HepG2 (cell line): ENCODE measurements around the gene LOXL3. TPM values are rescaled to one million over a fixed set of nuclear protein-coding genes. Genes with fewer than 3 reads are reported as not detected.

Experiments used
- FLYWCH1 ChIP-seq: sonication (generic); formaldehyde crosslinking; IDR thresholded peaks from 2 replicates; pipeline ENCODE4 v1.8.1; 2023; ENCODE audit warnings: mild to moderate bottlenecking, missing genetic modification reagents
- GABPB1 ChIP-seq: IDR thresholded peaks from 2 replicates; pipeline ENCODE4 v1.6.1; 2016; ENCODE audit warnings: mild to moderate bottlenecking, missing genetic modification reagents, moderate library complexity, missing compliant biosample characterization
- GATA4 ChIP-seq: sonication (generic); IDR thresholded peaks from 2 replicates; pipeline ENCODE4 v1.6.1; 2016; ENCODE audit warnings: antibody characterized with exemption, low read depth, borderline replicate concordance
- MATR3 ChIP-seq: sonication (generic); formaldehyde crosslinking; IDR thresholded peaks from 2 replicates; pipeline ENCODE4 v1.4.0; 2020; ENCODE audit warnings: missing genetic modification reagents
- POLR2A ChIP-seq, 2 experiments: IDR thresholded peaks; 2 replicates each; pipeline ENCODE4 v1.6.1; 2011; ENCODE audit warnings: low read depth in 2 of 2, low read length in 2 of 2, mild to moderate bottlenecking in 1 of 2, moderate library complexity in 1 of 2; ENCODE audit not compliant: insufficient read depth in 1 of 2
- RFXANK ChIP-seq: IDR thresholded peaks from 2 replicates; pipeline ENCODE4 v1.6.1; 2016
- SMARCE1 ChIP-seq: fragments of 450-650 bp; IDR thresholded peaks from 2 replicates; pipeline ENCODE4 v1.6.1; 2017; ENCODE audit warnings: borderline replicate concordance
- SMYD3 ChIP-seq: sonication (generic); formaldehyde crosslinking; IDR thresholded peaks from 2 replicates; pipeline ENCODE4 v1.8.1; 2023; ENCODE audit warnings: mild to moderate bottlenecking, missing genetic modification reagents
- TARDBP ChIP-seq: sonication (generic); formaldehyde crosslinking; IDR thresholded peaks from 2 replicates; pipeline ENCODE4 v1.8.0; 2022; ENCODE audit warnings: mild to moderate bottlenecking, missing genetic modification reagents
- TMF1 ChIP-seq: sonication (generic); formaldehyde crosslinking; IDR thresholded peaks from 2 replicates; pipeline ENCODE4 v1.8.1; 2022; ENCODE audit warnings: low read depth, missing genetic modification reagents
- ZFP37 ChIP-seq: sonication (generic); formaldehyde crosslinking; IDR thresholded peaks from 2 replicates; pipeline ENCODE4 v1.4.0; 2020; ENCODE audit warnings: missing genetic modification reagents, borderline replicate concordance
- ZMYM3 ChIP-seq: sonication (generic); formaldehyde crosslinking; IDR thresholded peaks from 2 replicates; pipeline ENCODE4 v1.5.1; 2020; ENCODE audit warnings: mild to moderate bottlenecking, missing genetic modification reagents
- ZNF770 ChIP-seq: sonication (generic); formaldehyde crosslinking; IDR thresholded peaks from 2 replicates; pipeline ENCODE4 v1.5.0; 2020; ENCODE audit warnings: mild to moderate bottlenecking, missing genetic modification reagents
- polyA plus RNA-seq, 8 experiments: library from polyadenylated mRNA; depleted of rRNA in 3 of 8; stranded (reverse) in 7 of 8; unstranded in 1 of 8; fragments of >200 nt; fragmentation: Illumina TruSeq in 4 of 8; extraction: Trizol in 4 of 8; gene quantifications; 2 replicates each; pipeline versions ENCODE4 v1.2.1 to v1.2.3, GENCODE V29; 2011 to 2016; ENCODE audit warnings: low read depth in 4 of 8, missing spikeins in 1 of 8, mixed read lengths in 1 of 8; ENCODE audit not compliant: insufficient read depth in 1 of 8
- total RNA-seq, 5 experiments: library from RNA; depleted of rRNA; stranded (reverse); fragments of >200 nt; fragmentation: Illumina TruSeq; extraction: Trizol; gene quantifications; 2 replicates each; pipeline ENCODE4 v1.2.3, GENCODE V29; 2016; ENCODE audit warnings: low read depth in 1 of 5
- TF ChIP-seq, protein P1 (sequence below): sonication (generic); formaldehyde crosslinking; IDR thresholded peaks from 2 replicates; pipeline ENCODE4 v1.5.0; 2020; ENCODE audit warnings: missing genetic modification reagents
- TF ChIP-seq, protein P2 (sequence below): sonication (generic); formaldehyde crosslinking; IDR thresholded peaks from one replicate; pipeline ENCODE4 v1.5.1; 2020; ENCODE audit warnings: mild to moderate bottlenecking, missing genetic modification reagents; ENCODE audit errors: not compliant biosample characterization
- TF ChIP-seq, protein P3 (sequence below): sonication (generic); formaldehyde crosslinking; IDR thresholded peaks from 2 replicates; pipeline ENCODE4 v1.4.0; 2020; ENCODE audit warnings: missing genetic modification reagents, mild to moderate bottlenecking, borderline replicate concordance

Gene LOXL3
- total and polyA plus RNA-seq, 2 of the 13 experiments (the other 11 are each of a cell fraction or from before 2014, with no cell fraction given): 0.55 to 6.5 TPM

DNA sequence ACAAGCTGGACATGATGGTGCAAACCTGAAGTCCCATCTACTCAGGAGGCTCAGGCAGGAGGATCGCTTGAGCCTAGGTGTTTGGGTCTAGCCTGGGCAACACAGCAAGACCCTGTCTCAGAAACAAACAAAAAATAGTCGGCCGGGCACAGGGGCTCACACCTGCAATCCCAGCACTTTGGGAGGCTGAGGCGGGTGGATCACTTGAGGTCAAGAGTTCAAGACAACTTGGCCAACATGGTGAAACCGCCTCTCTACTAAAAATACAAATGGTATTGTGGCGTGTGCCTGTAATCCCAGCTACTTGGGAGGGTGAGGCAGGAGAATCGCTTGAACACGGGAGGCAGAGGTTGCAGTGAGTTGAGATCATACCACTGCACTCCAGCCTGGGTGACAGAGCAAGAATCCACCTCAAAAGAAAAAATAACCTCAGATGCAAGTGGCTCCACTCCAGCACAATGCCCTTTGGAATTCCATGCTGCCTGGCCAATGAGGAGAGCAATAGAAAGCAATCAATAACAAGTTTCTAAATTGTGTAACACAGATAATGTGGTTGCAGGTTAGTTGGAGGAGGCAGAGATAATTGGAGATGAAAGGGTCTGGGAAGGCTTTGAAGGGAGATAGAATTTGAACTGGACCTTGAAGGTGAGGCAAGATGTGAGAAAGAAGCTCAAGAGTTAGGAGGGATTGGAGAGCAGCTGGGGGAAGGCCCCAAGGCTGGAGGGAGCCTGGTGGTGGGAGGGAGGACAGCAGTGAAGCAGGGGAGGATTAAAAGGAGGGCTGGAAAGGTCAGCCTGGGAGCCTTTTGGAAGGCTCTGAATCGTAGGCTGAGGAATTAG, 64.9 kb downstream of the LOXL3 start (continued):
- no peak for TF ChIP-seq MATR3 (CRISPR knock-in tag)
- TF ChIP-seq ZMYM3 (CRISPR knock-in tag): peak; percentile 72
- TF ChIP-seq, protein P1, sequence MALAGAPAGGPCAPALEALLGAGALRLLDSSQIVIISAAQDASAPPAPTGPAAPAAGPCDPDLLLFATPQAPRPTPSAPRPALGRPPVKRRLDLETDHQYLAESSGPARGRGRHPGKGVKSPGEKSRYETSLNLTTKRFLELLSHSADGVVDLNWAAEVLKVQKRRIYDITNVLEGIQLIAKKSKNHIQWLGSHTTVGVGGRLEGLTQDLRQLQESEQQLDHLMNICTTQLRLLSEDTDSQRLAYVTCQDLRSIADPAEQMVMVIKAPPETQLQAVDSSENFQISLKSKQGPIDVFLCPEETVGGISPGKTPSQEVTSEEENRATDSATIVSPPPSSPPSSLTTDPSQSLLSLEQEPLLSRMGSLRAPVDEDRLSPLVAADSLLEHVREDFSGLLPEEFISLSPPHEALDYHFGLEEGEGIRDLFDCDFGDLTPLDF (CRISPR knock-in tag): no peak
- peak; percentile 81; the same call in 1 of the 2 replicates for TF ChIP-seq GATA4
- TF ChIP-seq POLR2A (IDR thresholded peaks at IDR 0.05; ENCODE audit: insufficient read depth in 1 of 2, low read depth in 2 of 2, low read length in 2 of 2): peak; percentile 28 to 65; a peak in 1 of 4 replicates
- TF ChIP-seq SMYD3 (CRISPR knock-in tag): peak; percentile 68; the same call in 1 of the 2 replicates
- no peak; the same call in 1 of the 2 replicates for TF ChIP-seq GABPB1 (CRISPR knock-in tag)
- TF ChIP-seq FLYWCH1 (CRISPR knock-in tag): no peak
- no peak for TF ChIP-seq RFXANK (CRISPR knock-in tag)
- TF ChIP-seq, protein P2, sequence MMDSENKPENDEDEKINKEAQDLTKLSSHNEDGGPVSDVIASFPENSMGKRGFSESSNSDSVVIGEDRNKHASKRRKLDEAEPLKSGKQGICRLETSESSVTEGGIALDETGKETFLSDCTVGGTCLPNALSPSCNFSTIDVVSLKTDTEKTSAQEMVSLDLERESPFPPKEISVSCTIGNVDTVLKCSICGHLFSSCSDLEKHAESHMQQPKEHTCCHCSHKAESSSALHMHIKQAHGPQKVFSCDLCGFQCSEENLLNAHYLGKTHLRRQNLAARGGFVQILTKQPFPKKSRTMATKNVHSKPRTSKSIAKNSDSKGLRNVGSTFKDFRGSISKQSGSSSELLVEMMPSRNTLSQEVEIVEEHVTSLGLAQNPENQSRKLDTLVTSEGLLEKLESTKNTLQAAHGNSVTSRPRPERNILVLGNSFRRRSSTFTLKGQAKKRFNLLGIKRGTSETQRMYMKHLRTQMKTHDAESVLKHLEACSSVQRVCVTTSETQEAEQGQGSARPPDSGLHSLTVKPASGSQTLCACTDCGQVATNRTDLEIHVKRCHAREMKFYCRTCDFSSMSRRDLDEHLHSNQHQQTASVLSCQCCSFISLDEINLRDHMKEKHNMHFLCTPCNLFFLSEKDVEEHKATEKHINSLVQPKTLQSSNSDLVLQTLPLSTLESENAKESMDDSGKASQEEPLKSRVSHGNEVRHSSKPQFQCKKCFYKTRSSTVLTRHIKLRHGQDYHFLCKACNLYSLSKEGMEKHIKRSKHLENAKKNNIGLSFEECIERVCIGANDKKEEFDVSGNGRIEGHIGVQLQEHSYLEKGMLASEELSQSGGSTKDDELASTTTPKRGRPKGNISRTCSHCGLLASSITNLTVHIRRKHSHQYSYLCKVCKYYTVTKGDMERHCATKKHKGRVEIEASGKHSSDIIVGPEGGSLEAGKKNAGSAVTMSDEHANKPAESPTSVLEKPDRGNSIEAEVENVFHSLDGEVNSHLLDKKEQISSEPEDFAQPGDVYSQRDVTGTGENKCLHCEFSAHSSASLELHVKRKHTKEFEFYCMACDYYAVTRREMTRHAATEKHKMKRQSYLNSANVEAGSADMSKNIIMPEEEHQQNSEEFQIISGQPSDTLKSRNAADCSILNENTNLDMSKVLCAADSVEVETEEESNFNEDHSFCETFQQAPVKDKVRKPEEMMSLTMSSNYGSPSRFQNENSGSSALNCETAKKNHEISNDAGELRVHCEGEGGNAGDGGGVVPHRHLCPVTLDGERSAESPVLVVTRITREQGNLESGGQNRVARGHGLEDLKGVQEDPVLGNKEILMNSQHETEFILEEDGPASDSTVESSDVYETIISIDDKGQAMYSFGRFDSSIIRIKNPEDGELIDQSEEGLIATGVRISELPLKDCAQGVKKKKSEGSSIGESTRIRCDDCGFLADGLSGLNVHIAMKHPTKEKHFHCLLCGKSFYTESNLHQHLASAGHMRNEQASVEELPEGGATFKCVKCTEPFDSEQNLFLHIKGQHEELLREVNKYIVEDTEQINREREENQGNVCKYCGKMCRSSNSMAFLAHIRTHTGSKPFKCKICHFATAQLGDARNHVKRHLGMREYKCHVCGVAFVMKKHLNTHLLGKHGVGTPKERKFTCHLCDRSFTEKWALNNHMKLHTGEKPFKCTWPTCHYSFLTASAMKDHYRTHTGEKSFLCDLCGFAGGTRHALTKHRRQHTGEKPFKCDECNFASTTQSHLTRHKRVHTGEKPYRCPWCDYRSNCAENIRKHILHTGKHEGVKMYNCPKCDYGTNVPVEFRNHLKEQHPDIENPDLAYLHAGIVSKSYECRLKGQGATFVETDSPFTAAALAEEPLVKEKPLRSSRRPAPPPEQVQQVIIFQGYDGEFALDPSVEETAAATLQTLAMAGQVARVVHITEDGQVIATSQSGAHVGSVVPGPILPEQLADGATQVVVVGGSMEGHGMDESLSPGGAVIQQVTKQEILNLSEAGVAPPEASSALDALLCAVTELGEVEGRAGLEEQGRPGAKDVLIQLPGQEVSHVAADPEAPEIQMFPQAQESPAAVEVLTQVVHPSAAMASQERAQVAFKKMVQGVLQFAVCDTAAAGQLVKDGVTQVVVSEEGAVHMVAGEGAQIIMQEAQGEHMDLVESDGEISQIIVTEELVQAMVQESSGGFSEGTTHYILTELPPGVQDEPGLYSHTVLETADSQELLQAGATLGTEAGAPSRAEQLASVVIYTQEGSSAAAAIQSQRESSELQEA (CRISPR knock-in tag): no peak
- peak; percentile 88; the same call in 1 of the 2 replicates for TF ChIP-seq ZNF770 (CRISPR knock-in tag)
- peak; percentile 94 for TF ChIP-seq TARDBP (CRISPR knock-in tag)
- TF ChIP-seq, protein P3, sequence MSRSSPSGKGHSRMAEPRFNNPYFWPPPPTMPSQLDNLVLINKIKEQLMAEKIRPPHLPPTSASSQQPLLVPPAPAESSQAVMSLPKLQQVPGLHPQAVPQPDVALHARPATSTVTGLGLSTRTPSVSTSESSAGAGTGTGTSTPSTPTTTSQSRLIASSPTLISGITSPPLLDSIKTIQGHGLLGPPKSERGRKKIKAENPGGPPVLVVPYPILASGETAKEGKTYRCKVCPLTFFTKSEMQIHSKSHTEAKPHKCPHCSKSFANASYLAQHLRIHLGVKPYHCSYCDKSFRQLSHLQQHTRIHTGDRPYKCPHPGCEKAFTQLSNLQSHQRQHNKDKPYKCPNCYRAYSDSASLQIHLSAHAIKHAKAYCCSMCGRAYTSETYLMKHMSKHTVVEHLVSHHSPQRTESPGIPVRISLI: peak; percentile 66; the same call in 1 of the 2 replicates
- TF ChIP-seq SMARCE1: no peak
- 0 out of 2 replicates have a peak, but pooled peaks have one; percentile 87 for TF ChIP-seq TMF1 (CRISPR knock-in tag)
- TF ChIP-seq ZFP37 (CRISPR knock-in tag): no peak
